Fibroblast of the aortic adventitia (primary cell): Measurements from ENCODE around the gene KDM4B. TPM values are rescaled to one million over a fixed set of nuclear protein-coding genes. Genes with fewer than 3 reads are reported as not detected.

ENCODE experiments used
- DNase-seq: peaks from one replicate; pipeline ENCODE4 v3.0.0-alpha.2; 2010; ENCODE audit warnings: low read depth
- H3K4me3 ChIP-seq: 2 replicates; pipeline ENCODE4 v1.5.1; 2011; ENCODE audit warnings: low read depth, mild to moderate bottlenecking, control low read depth, low read length, moderate library complexity
- CTCF ChIP-seq: IDR thresholded peaks from 2 replicates; pipeline ENCODE4 v1.5.1; 2011; ENCODE audit warnings: mild to moderate bottlenecking, low read length, control low read depth, inconsistent platforms; ENCODE audit not compliant: insufficient read depth
- total RNA-seq: library from RNA; depleted of rRNA; stranded (reverse); fragments of >200 nt; gene quantifications from 2 replicates; pipeline ENCODE4 v1.2.3, GENCODE V29; 2012; ENCODE audit warnings: low replicate concordance

The KDM4B gene
- total RNA-seq, 1 donor, result 13.5 TPM

- no peak for TF ChIP-seq CTCF
- DNase-seq, result peak; percentile 70
- no peak overlapping the region for H3K4me3 ChIP-seq
These were observed 49.5 kb downstream of the KDM4B start for GRCh38 chr19:5018224-5019015.

- H3K4me3 ChIP-seq, result no peak overlapping the region
- DNase-seq, result no peak
- TF ChIP-seq CTCF, result no peak
These were observed 51.5 kb downstream of the KDM4B start for GRCh38 chr19:5020368-5020767.

- DNase-seq, result no peak
- no peak overlapping the region for H3K4me3 ChIP-seq
- no peak for TF ChIP-seq CTCF
These were observed 52.1 kb downstream of the KDM4B start for GRCh38 chr19:5021046-5021445.

GRCh38 chr19:5022066-5022860 is 53.4 kb downstream of the KDM4B start:
- TF ChIP-seq CTCF, result no peak
- no peak overlapping the region for H3K4me3 ChIP-seq
- DNase-seq, result no peak

GRCh38 chr19:5023128-5023571 is 54.2 kb downstream of the KDM4B start:
- no peak for TF ChIP-seq CTCF
- no peak overlapping the region for H3K4me3 ChIP-seq
- DNase-seq, result peak; percentile 39

- H3K4me3 ChIP-seq, result no peak overlapping the region
- no peak for TF ChIP-seq CTCF
- DNase-seq, result no peak
These were observed 55.4 kb downstream of the KDM4B start for GRCh38 chr19:5024282-5024681.
